ENCODE measurements around the gene SURF1. TPM values are rescaled to one million over a fixed set of nuclear protein-coding genes. Genes with fewer than 3 reads are reported as not detected.
"Not testable (repeated sequence)": the region's sequence is repeated elsewhere in the genome, so short reads cannot be mapped to it uniquely, and the experiment has no call there.

The SURF1 gene
- total RNA-seq, 1 donor from 2014 or later = 42.9 TPM

DNA sequence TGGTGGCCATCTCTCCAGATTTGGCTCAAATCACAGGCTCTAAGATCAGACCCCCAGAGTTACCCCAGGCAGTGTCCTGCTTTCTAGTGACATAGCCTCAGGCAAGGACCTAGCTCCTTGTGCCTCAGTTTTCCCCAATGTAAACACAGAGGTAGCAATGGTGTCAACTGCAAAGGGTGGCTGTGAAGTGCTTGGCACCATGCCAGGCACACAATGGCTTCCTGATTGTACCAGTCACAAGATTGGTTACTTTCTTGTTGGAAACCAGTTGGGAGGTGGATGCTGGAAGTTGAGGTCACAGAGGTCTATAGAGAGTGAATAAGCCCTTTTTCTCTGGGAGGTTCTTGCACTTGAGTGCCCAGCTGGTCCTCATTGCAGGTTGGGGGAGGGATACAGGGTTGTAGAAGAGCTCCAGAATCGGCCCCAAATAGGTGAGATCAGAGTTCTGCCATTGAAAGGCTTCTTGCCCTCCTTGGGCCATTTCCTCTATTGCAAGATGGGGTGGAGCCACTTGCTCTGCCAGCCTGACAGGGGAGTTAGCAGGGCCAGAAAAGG, 22.2 kb upstream of the SURF1 start:
- Mint-ChIP-seq H3K9me3 (ENCODE audit: low read depth) (no peaks in the 10 kb centered on the region), H3K4me3 (ENCODE audit: low read depth) (no peak overlapping the region), H3K36me3 (ENCODE audit: insufficient read depth) (no peaks in the 10 kb centered on the region), H3K27ac (no peak overlapping the region), H3K4me1 (ENCODE audit: low read depth) (peaks cover 9% of the 10 kb centered on the region), H3K27me3 (no peaks in the 10 kb centered on the region)
- no peak for TF ChIP-seq CTCF (IDR thresholded peaks at IDR 0.05; ENCODE audit: unreplicated experiment)
- DNase-seq (ENCODE audit: low spot score, unreplicated experiment) = no peak

DNA sequence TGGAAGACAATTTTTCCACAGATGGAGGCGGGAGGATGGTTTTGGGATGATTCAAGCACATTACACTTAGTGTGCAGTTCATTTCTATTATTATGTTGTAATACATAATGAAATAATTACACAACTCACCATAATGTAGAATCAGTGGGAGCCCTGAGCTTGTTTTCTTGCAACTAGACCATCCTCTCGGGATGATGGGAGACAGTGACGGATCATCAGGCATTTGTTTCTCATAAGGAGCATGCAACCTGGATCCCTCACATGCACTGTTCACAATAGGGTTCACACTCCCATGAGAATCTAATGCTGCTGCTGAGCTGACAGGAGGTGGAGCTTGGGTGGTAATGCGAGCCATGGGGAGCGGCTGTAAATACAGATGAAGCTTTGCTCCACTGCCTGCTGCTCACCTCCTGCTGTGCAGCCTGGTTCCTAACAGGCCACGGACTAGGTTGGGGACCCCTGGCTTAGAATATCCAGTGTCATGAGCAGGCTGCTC, 21.5 kb upstream of the SURF1 start:
- Mint-ChIP-seq H3K4me3 (ENCODE audit: low read depth) (no peak overlapping the region), H3K36me3 (ENCODE audit: insufficient read depth) (no peaks in the 10 kb centered on the region), H3K27me3 (no peaks in the 10 kb centered on the region), H3K27ac (no peak overlapping the region), H3K4me1 (ENCODE audit: low read depth) (peaks cover 9% of the 10 kb centered on the region), H3K9me3 (ENCODE audit: low read depth) (no peaks in the 10 kb centered on the region)
- TF ChIP-seq CTCF (IDR thresholded peaks at IDR 0.05; ENCODE audit: unreplicated experiment) = no peak
- DNase-seq (ENCODE audit: low spot score, unreplicated experiment) = no peak

- H3K27me3 Mint-ChIP-seq = not testable (repeated sequence)
These were observed 21.0 kb upstream of the SURF1 start for GRCh38 chr9:133377280-133377679.

DNA sequence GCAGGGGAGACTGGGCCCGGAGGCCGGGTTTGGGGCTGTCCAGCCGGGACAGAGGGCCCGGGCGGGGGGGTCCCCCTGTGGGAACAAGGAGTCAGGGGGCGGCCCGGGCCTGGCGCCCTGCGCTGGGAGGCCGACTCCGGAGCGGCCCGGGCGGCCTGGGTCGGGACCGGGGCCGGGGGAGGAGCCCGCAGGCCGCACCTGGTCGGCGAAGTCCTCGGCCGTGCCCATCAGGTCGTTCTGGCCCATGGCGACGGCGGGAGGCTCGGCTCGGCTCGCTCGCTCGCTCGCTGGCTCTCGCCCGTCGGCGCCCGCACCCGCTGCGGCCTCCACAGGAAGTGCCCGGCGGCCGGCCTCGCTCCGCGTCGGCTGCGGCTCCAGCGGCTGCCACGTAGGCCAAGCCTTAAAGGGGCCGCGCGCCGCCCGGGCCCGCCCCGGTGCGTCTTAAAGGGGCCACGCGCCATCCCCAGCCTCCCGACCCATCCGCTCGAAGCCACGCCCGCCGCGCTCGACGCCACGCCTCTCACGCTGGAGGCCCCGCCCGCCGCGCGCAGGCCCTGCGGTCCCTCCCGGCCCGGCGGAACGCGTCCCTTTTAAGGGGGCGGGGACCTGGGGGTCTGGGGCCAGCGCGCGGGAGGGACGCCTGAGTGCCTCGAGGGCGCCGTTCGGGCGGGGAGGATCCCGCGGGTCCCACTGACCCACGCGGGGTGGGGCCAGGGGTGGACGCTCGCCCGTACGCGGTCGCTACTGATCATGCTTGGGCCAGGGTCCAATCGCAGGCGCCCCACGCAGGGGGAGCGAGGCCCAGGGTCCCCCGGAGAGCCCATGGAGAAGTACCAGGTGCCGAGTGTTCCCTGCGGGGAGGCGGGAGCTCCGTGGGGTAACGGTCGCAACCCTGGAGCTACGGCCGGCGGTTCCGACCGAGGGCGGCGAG, 19.7 kb upstream of the SURF1 start, which contains the start of the genes STKLD1 and SURF4:
TSS of gene STKLD1 (plus strand) at position 643 of the 931 bp plus-strand sequence. CDS start at position 751, 108 bp downstream.
TSS of gene SURF4 (minus strand) at position 337 of the 931 bp plus-strand sequence. CDS start at position 246, 91 bp downstream.
- Mint-ChIP-seq H3K36me3 (ENCODE audit: insufficient read depth) (no peaks in the 10 kb centered on the region), H3K4me3 (ENCODE audit: low read depth) (peak within 1 kb of the TSS; percentile 91), H3K27ac (peak within 1 kb of the TSS; percentile 96), H3K27me3 (no peaks in the 10 kb centered on the region), H3K9me3 (ENCODE audit: low read depth) (no peaks in the 10 kb centered on the region), H3K4me1 (ENCODE audit: low read depth) (peaks cover 14% of the 10 kb centered on the region)
- peak; percentile 92 for DNase-seq (ENCODE audit: low spot score, unreplicated experiment)
- TF ChIP-seq CTCF (IDR thresholded peaks at IDR 0.05; ENCODE audit: unreplicated experiment) = no peak

More at GRCh38 chr9:133377280-133377679, 21.0 kb upstream of the SURF1 start:
- not testable (repeated sequence) for H3K4me1 Mint-ChIP-seq (ENCODE audit: low read depth); H3K27ac Mint-ChIP-seq; DNase-seq (ENCODE audit: low spot score, unreplicated experiment); H3K9me3 Mint-ChIP-seq (ENCODE audit: low read depth); H3K36me3 Mint-ChIP-seq (ENCODE audit: insufficient read depth)
- peak overlapping the region; percentile 64 for H3K4me3 Mint-ChIP-seq (ENCODE audit: low read depth)

DNA sequence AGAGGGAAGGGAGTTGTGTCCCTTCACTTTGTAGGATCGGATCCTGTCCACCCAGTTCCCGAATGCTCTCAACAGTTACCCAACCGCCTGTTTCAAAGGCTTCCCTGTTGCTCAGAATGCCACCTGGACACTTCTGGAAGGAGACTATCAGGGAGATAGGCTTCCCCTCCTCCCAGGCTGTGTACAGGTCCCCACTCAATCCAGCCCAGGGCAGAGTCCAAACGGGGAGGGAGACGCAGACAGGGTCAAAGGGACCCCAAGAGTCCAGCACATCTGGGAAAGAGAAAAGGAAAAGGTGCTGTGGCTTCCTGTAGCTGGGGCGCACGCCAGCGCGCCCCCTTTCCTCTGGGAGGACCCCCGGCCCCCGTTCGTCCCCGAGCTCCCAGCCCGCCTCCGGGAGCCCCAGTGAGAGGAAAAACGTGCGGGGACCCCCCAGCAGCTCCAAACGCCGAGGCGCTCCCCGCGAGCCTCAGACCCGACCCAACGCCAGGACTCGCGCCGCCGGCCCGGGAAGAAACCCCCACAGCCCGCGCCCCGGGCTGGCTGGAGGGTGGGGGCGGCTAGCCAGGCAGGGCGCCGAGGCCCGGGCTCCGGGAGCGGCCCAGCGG, 18.9 kb upstream of the SURF1 start:
- peak overlapping the region; percentile 96 for H3K27ac Mint-ChIP-seq
- H3K9me3 Mint-ChIP-seq (ENCODE audit: low read depth) = no peaks in the 10 kb centered on the region
- peak; percentile 20 for TF ChIP-seq CTCF (IDR thresholded peaks at IDR 0.05; ENCODE audit: unreplicated experiment)
- DNase-seq (ENCODE audit: low spot score, unreplicated experiment) = peak; percentile 27
- peak overlapping the region; percentile 91 for H3K4me3 Mint-ChIP-seq (ENCODE audit: low read depth)
- peaks cover 2% of the 10 kb centered on the region for H3K36me3 Mint-ChIP-seq (ENCODE audit: insufficient read depth)
- no peaks in the 10 kb centered on the region for H3K27me3 Mint-ChIP-seq
- H3K4me1 Mint-ChIP-seq (ENCODE audit: low read depth) = peaks cover 19% of the 10 kb centered on the region
